ENCODE results near the gene TREML1.

TREML1 gene

DNA sequence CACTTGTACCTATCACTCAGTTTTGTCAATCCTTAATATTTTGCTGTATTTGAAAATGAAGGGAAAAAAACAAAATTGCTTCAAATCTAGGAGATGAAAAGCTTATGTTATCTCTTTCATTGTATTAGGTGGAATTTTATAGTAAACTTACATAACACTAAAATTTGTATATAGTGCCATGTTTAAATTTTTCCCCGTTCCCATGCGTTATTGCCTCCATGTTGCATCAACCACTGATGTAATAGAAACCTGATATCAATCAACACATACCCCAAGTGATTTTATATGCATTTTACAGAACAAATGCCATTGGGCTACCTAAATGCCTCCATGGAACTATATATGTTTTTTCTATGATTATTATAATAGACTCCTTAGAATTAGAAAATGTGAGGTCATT is 23.5 kb upstream of the TREML1 start:
- DNase-seq: no peak

DNA sequence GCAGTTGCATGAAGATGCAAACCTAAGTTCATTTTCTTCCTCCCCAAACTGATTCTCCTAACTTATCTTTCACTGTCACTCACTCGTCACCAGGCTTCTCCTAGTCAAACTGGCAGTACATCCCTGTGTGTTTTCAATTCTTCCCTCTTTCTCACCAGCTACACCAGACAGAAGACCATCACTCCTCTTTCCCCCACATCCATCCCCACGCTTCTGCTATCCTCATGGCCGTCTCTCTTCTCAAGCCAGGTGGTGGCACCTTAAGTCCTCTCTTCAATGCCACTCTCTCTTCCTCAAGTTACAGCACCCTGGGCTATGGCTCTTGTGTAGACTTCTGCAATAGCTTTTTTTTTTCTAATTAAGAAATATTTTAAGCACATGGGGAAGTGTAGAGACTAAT is 23.1 kb upstream of the TREML1 start:
- no peak for DNase-seq

GRCh38 chr6:41176189-41176588 is 22.0 kb upstream of the TREML1 start:
- no peak for DNase-seq

- no peak for DNase-seq
Measured at GRCh38 chr6:41175084-41175483, 20.9 kb upstream of the TREML1 start.

- DNase-seq: no peak
Measured at GRCh38 chr6:41174610-41175009, 20.5 kb upstream of the TREML1 start.

GRCh38 chr6:41171908-41172307 is 17.8 kb upstream of the TREML1 start:
- no peak for DNase-seq

DNA sequence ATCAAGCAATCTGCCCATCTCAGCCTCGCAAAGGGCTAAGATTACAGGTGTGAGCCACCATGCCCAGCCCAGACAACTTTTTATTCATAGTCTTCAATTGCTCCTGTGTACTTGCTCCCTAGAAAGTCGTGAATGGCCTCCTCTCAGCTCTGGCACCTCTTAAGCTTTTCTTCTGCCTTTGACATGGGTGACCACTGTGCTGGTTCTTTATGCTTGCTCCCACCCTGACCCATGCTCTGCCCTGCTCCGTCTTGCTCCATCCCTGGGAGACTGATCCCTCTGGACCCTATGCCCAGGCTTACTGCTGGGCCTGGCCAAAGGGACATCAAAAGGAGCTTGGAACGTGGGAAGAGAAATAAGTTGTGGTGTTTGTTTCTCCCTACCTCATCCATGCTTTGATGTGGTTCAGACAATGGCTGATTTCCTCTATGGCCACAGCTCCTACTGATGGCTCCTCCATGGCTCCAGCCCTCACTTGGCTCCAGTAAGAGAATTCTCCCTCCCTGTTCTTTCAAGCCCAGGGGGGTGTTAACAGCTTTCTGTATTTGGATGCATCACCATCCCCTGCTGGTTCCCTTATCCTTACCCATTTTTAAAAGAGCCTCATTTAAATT is 16.5 kb upstream of the TREML1 start:
- no peak for DNase-seq

GRCh38 chr6:41167173-41167963 is 13.2 kb upstream of the TREML1 start:
- no peak for DNase-seq

- no peak for DNase-seq
Measured at GRCh38 chr6:41164551-41165120, 10.5 kb upstream of the TREML1 start.

- no peak for DNase-seq
Measured at GRCh38 chr6:41163419-41163717, 9.2 kb upstream of the TREML1 start.

GRCh38 chr6:41162687-41163418 is 8.7 kb upstream of the TREML1 start, which contains the start of gene TREM2:
TREM2 (minus strand) TSS chr6:41163116; CDS start chr6:41163082, 34 bp downstream.
- no peak for DNase-seq

DNA sequence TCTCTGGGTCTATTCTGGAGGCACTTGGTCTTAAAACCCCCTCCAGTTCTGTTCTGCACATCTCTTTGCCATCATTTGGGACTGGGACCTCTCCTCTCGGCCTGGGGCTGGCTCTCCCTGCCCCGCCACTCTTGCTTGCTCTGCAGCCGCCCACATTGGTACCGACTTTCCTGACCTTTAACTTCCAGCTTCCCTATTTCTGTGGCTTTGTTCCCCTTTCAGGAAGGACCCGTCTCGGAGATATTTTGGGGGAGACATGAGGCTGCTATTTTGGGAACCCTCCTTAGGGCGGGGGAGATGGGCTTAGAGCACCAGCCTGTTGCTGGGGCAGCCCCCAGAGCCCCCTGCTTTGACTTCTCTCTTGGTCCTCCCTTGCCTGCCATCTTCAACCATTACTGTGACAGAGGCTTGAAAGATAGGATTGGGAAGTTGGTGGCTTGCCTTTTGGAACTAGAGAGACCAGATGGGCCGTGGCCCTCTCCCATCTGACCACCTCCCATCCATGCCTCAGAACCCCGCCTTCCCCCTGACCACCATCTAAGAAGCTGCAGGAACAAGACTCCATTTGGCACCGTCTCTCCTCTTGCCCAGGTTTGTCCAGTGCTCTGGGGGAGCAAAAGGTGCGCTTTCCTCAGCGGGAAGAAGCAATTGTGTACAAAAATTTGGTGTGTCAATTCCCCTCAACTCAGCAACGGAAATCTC is 7.9 kb upstream of the TREML1 start:
- DNase-seq: no peak

- DNase-seq: no peak
Measured at GRCh38 chr6:41161380-41161779, 7.2 kb upstream of the TREML1 start.

DNA sequence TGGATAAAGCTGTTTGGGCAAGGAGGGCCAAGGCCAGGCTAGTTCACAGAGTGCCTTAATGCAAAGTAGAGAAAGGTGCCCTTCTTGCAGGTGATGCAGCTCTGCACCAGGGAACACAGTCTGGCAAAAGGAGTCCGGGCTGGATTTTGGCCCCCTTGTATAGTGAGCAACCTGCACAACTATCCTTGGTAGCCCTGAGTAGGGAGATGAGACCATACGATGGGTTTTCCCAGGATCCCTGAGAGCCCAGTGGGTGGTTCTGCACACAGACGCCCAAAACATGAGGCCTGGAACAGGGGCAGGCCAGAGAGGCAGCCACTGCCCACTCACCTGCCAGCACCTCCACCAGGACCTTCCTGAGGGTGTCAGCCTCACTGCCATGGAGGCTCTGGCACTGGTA is 6.8 kb upstream of the TREML1 start:
- DNase-seq: no peak

DNA sequence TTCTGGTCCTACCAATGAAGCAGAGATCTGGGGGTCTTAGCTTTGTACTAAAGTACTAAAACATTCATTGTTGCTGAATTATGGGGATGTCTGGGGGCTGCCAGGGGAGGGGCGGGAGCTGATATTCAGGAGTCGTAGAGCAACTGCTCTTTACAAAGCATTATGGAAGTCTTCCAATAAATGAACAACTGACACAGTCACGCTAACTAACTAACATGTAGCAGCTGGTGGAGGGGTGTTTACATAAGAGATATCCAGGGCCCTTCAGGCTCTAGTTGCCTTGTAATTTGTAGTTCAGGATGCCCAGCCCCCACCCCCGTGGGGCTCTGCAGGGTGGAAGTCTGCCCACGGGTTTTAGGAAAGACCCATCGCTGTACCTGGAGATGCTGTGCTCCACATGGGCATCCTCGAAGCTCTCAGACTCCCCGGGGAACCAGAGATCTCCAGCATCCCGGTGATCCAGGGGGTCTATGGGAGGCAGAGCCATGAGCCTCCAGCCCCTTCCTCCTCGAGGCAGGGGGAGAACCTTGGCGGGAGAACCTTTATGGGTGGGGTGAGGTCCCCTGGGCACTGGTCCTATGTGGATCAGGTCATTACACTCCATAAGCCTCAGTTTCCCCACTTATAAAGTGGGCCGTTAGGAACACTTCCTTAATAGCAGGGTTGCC is 5.4 kb upstream of the TREML1 start:
- no peak for DNase-seq

GRCh38 chr6:41157323-41157722 is 3.2 kb upstream of the TREML1 start:
- no peak for DNase-seq

- DNase-seq: no peak
Measured at GRCh38 chr6:41156771-41157170, 2.6 kb upstream of the TREML1 start.

DNA sequence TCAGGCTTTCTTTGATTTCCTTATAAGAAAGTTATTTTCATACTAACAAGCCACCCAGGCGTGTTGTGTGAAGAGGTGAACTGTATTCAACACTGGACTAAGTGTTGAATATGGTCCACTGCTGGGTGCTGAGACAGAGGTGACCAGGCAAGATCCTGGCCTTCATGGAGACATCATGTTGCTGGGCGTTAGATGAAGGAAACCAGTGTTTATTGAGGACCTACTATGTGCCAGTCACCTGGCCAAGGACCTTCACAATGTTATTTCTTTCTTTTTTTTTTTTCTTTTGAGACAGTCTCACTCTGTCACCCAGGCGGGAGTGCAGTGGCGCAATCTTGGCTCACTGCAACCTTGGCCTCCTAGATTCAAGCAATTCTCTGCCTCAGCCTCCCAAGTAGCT is 1.9 kb upstream of the TREML1 start:
- DNase-seq: no peak

GRCh38 chr6:41155132-41155805 is 1.1 kb upstream of the TREML1 start:
- no peak for DNase-seq

- DNase-seq: no peak
Measured at GRCh38 chr6:41153451-41153850, 696 bp downstream of the TREML1 start.

DNA sequence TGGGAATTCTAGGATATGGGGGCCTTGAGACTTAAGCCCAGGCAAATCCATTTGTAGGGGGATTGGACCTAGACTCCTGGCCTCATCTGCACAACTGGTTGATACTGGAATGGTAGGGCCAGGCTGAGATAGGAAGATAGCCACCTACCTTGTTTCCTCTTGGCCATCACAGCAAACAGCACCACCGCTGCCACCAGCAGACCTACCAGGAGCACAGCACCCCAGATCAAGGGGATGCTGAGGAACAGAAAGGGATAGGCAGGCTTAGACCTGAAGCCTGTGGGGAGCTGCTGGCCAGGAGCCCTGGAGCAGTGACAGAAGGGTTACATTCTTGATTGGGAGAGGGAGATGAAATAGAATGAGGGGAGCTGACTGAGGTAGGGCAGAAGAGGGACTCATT is 3.5 kb downstream of the TREML1 start:
- DNase-seq: no peak

DNA sequence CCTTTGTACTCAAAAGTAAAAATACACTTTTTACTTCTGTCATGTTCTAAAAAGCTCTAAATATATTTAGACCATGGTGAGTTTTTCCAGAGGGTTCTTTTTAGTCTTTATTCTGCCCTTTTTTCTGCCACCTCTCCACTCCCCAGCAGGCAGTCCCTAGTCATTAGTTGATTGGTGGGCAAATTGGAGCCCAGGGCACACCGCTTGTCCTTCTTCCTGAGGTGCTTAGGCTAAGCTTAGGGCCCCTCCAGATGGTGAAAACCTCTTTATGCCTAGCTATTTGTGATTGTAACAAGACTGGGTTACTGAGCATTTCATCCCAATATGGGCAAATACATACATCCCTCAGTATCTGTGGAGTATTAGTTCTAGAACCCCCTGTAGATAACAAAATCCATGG is 6.2 kb downstream of the TREML1 start:
- DNase-seq: no peak
